GM12874 (cell line): Measurements from ENCODE around the gene CYB561D1.

Experiments
- TF ChIP-seq, protein P1 (sequence below): IDR thresholded peaks from 2 replicates; pipeline ENCODE4 v1.5.1; 2011; ENCODE audit warnings: low read depth, mild to moderate bottlenecking, control low read depth, low read length, moderate library complexity; ENCODE audit not compliant: insufficient read depth

CYB561D1 gene

DNA sequence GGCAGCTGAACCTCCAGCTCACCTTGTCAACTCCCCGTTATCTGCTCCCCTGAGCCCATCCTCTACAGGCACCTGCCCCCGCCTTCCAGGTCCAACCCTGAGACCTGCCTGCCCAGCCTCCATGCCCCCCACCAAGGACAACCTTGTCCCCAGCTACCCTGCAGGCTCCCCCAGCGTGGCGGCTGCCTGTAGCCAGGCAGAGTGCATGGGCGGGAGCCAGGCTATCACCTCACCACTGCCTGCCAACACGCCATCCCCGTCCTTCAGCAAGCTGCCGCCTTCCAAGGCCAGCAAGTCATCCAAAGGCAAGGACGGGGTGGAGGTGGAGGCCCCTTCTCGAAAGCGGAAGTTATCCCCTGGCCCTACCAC, 3.0 kb upstream of the CYB561D1 start:
- TF ChIP-seq, protein P1, sequence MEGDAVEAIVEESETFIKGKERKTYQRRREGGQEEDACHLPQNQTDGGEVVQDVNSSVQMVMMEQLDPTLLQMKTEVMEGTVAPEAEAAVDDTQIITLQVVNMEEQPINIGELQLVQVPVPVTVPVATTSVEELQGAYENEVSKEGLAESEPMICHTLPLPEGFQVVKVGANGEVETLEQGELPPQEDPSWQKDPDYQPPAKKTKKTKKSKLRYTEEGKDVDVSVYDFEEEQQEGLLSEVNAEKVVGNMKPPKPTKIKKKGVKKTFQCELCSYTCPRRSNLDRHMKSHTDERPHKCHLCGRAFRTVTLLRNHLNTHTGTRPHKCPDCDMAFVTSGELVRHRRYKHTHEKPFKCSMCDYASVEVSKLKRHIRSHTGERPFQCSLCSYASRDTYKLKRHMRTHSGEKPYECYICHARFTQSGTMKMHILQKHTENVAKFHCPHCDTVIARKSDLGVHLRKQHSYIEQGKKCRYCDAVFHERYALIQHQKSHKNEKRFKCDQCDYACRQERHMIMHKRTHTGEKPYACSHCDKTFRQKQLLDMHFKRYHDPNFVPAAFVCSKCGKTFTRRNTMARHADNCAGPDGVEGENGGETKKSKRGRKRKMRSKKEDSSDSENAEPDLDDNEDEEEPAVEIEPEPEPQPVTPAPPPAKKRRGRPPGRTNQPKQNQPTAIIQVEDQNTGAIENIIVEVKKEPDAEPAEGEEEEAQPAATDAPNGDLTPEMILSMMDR = no peak

DNA sequence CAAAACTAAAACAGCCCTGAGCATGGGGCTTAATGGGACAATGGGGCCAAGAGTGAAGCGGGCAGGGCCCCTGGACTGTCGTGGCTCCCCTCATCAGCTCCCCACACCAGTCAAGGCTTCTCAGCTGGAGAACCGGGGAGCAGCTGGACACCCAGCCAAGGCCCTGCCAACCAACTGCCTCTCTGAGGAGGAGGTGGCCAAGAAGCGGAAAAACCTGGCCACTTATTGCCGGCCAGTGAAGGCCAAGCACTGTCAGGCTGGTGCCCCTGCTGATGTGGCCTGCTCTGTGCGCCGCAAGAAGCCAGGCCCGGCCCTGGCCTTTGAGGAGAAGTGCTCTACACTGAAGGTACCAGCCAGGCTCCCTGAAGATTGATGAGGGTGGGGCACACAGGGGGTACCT, 2.5 kb upstream of the CYB561D1 start:
- TF ChIP-seq, protein P1 = no peak

DNA sequence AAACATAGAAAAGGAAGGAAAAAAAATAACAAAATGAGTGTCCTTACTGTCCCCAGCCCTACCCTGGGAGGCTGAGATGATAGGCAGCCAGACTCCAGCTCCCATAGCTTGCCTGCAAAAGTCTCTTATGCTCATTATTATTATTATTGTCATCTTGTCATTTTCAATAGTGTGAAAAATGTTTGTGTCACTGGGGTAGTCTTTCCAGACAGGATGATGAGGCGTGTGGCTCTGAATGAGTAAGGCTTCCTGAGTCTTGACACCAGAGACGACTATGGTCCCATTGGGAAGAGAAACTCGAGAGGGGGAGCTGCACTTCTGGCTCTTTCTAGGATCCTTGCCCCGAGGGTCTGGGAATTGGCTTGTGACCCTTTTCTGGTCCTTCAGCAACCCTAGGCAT, 1.1 kb upstream of the CYB561D1 start:
- TF ChIP-seq, protein P1 = no peak

DNA sequence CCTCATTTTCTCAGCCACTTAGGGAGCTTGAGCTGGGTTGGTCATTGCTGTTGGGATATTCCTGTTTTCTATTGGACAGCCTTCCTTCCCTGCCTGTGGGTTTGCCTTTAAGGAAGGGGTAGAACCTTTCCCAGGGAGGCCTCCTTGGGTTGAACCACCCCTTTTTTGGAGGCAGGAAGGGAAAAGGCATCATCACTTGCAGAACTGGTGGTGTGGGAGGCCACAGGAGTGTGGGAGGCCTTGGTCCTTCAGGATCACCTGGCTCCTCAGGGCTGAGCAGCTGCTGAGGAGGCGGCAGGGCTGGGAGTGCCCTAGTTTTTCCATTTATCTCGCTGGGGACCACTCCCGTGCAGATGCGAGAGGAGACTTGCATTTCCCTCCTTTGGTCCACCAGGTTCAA, 667 bp upstream of the CYB561D1 start:
- TF ChIP-seq, protein P1 = no peak

DNA sequence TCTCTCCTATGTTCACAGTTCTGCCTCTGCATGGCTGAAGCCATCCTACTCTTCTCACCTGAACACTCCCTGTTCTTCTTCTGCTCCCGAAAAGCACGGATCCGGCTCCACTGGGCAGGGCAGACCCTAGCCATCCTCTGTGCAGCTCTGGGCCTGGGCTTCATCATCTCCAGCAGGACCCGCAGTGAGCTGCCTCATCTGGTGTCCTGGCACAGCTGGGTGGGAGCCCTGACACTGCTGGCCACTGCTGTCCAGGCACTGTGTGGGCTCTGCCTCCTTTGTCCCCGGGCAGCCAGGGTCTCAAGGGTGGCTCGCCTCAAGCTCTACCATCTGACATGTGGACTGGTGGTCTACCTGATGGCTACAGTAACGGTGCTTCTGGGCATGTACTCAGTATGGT, 1.8 kb downstream of the CYB561D1 start:
- TF ChIP-seq, protein P1 = no peak

DNA sequence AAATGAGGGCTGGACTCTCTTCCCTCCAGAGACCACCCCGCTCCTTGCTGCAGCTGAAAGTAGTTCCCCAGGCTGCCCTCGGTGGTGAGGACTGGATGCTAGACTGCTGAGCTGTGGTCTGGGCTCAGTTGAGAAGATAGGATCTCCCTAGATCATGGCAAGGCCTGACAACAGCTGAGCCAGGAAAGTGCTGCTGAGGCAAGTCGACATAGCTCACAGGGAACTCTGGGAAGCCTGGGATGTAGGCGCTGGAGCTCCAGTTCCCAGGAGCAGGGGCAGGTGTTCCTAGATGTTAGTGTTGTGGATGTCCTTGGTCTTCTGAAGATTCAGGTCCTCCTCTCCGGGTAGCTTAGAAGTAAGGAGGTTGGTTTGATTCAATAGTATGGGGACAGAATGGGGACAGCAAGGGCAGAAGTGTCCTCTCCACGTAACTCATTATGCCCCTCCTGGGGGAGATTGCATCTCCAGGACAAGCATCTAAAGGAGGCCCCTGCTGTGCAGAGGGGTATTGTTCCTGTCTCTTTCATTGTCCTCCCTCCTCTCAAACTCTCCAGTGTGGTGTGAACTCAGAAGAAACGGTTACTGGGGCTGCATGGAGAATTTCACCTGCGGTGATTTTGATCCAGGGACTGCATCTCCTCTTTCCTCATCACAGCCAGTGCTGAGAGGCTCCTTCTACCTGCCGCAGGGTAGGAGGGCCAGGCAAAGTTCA, 3.7 kb downstream of the CYB561D1 start:
- TF ChIP-seq, protein P1 = no peak

DNA sequence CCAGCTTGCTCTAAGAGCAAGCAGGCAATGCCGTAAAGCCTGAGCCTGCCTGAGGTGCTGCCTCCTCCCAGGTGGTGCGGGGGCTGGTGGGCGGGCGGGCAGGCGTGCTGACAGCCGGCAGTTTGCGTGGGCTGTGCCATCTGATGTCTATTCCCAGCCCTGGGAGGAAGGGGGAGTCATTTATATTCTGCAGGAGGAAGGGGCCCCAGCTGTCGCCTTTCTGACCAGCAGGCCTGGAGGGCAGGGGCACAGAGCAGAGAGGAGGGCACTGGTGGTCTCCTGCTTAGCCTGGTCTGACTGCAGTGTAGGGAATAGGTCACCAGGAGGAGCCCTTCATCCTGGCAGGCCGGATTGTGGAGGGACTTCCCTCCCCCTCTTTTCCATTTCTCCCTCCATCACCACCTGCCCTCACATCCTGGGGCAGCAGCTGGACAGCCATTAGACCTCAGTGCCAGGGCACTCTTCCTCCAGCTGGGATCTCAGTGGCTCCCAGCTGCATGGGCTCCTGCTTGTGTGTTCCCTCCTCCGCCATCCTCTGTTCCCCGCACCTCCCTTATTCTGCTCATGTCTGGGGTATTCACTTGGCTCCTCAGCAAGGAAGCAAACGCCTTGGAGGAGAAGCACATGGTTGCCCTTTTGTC, 4.4 kb downstream of the CYB561D1 start:
- TF ChIP-seq, protein P1 = peak; percentile 56
